Natural killer cell (primary cell): ENCODE data around the gene CACNA1F. TPM values are rescaled to one million over a fixed set of nuclear protein-coding genes. Genes with fewer than 3 reads are reported as not detected.

Experiments used
- ATAC-seq, 3 donors: fragments of 150-1000 bp in 2 of 3; fragments of 200-7000 bp in 1 of 3; cut with Tn5 transposase; 1 replicate in 1 of 3; 2 replicates in 2 of 3; pipeline ENCODE4 v1.10.0; 2021; ENCODE audit warnings: mild to moderate bottlenecking in 2 of 3, moderate library complexity in 2 of 3
- DNase-seq, 2 donors: peaks; one replicate each; pipeline versions ENCODE4 v3.0.0 to v3.0.0-alpha.2; 2013 to 2021; ENCODE audit warnings: mixed read lengths in 1 of 2
- H3K27ac ChIP-seq: one replicate; pipeline ENCODE4 v1.5.1; 2013; ENCODE audit warnings: mild to moderate bottlenecking, low read length
- H3K27me3 ChIP-seq: one replicate; pipeline ENCODE4 v1.6.1; 2013; ENCODE audit warnings: low read length; ENCODE audit not compliant: control insufficient read depth, insufficient read depth
- H3K36me3 ChIP-seq: one replicate; pipeline ENCODE4 v1.6.1; 2013; ENCODE audit warnings: low read length; ENCODE audit not compliant: control insufficient read depth, insufficient read depth
- H3K4me1 ChIP-seq: one replicate; pipeline ENCODE4 v1.6.1; 2013; ENCODE audit warnings: low read length; ENCODE audit not compliant: control insufficient read depth, insufficient read depth
- H3K4me3 ChIP-seq: one replicate; pipeline ENCODE4 v1.5.1; 2013; ENCODE audit warnings: low read length
- H3K9me3 ChIP-seq: one replicate; pipeline ENCODE4 v1.6.1; 2013; ENCODE audit warnings: low read length; ENCODE audit not compliant: control insufficient read depth, insufficient read depth
- H3K27ac Mint-ChIP-seq, 2 donors: one replicate each; pipeline ENCODE4 v1.8.0; 2022; ENCODE audit warnings: mild to moderate bottlenecking in 2 of 2, mixed read lengths in 2 of 2, moderate library complexity in 1 of 2
- H3K27me3 Mint-ChIP-seq, 2 donors: one replicate each; pipeline ENCODE4 v1.8.0; 2022; ENCODE audit warnings: low read depth in 2 of 2, mixed read lengths in 2 of 2
- H3K36me3 Mint-ChIP-seq: one replicate; pipeline ENCODE4 v1.8.0; 2022; ENCODE audit warnings: mixed read lengths
- H3K4me1 Mint-ChIP-seq, 2 donors: one replicate each; pipeline ENCODE4 v1.8.0; 2022; ENCODE audit warnings: mixed read lengths in 2 of 2
- H3K4me3 Mint-ChIP-seq: one replicate; pipeline ENCODE4 v1.8.0; 2022; ENCODE audit warnings: mild to moderate bottlenecking, moderate library complexity, mixed read lengths
- H3K9me3 Mint-ChIP-seq, 2 donors: one replicate each; pipeline ENCODE4 v1.8.0; 2022; ENCODE audit warnings: mixed read lengths in 2 of 2
- CTCF ChIP-seq: fragments of 200-600 bp; IDR thresholded peaks from one replicate; pipeline ENCODE4 v1.8.0; 2022; ENCODE audit warnings: antibody characterized with exemption
- WGBS: methylation state at CpG from one replicate; pipeline ENCODE4 v1.1.7; 2013; ENCODE audit warnings: missing lambda C conversion rate; ENCODE audit not compliant: insufficient coverage; 5-methylcytosine and 5-hydroxymethylcytosine counted together
- intact Hi-C: fragments of 100-400 bp; cut with micrococcal nuclease; formaldehyde crosslinking; loops from one replicate; pipeline ENCODE4 v1.14.2; 2022
- total RNA-seq, 4 donors: library from RNA; stranded (reverse); fragments of 120-200 nt in 1 of 4; gene quantifications; one replicate each; pipeline versions ENCODE4 v1.2.3 to v1.2.4, GENCODE V29; 2013 to 2022

Gene CACNA1F
- total RNA-seq, 3 donors from 2014 or later (not counting 1 experiment from before 2014, with no cell fraction given), result 0.48 to 1.1 (median 0.66) TPM

DNA sequence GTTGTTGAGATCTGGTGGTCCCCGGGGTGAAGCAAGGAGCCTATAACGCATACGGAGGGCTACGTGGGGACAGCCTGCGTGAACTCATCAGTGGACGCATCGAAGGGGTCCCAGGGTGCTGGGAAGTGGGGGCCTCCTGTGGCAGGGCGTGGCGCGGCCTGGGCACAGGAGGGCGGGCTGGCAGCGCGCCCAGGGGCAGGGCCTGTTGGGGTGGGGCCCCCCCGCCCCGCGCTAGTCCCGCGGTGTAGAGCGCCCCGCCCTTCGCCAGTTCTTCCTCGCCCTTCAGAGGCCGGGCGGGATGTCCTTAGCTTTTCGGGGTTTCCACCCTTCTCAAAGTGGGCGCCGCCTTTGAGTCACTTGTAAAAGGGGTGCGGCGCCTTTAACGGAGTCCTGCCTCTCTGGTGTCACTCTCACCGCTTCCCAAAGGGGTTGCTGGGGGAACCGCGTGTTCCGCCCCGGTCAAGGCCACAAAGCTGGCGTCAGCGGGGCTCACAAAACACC is 60.8 kb downstream of the CACNA1F start:
- Mint-ChIP-seq H3K4me1 (peaks cover 7 to 27% of the 10 kb centered on the region in 2 donors), H3K9me3 (no peaks in the 10 kb centered on the region), H3K27me3 (no peaks in the 10 kb centered on the region), H3K36me3 (no peaks in the 10 kb centered on the region), H3K27ac (peak overlapping the region; percentile 69 to 80), H3K4me3 (peak overlapping the region; percentile 82)
- H3K27ac ChIP-seq, result peak overlapping the region; percentile 70
- H3K9me3 ChIP-seq, result no peaks in the 10 kb centered on the region
- DNase-seq, result peak; percentile 46 to 76
- WGBS, result 0% methylated on average over 37 of the region's 37 CpGs
- ATAC-seq, result peak; percentile 63 to 80 (median 66)
- H3K4me1 ChIP-seq, result peaks cover 40% of the 10 kb centered on the region
- no peak for TF ChIP-seq CTCF
- peaks cover 8% of the 10 kb centered on the region for H3K36me3 ChIP-seq
- intact Hi-C loops, result no loop called here
- no peaks in the 10 kb centered on the region for H3K27me3 ChIP-seq
- peak overlapping the region; percentile 72 for H3K4me3 ChIP-seq

GRCh38 chrX:49171752-49172279 is 61.3 kb downstream of the CACNA1F start, which contains the start of gene PLP2:
Gene PLP2 (plus strand): TSS chrX:49171898. CDS start chrX:49172001, 103 bp downstream.
- Histone ChIP-seq H3K27me3 (no peaks in the 10 kb centered on the region), H3K4me1 (peaks cover 43% of the 10 kb centered on the region), H3K9me3 (no peaks in the 10 kb centered on the region), H3K36me3 (peaks cover 8% of the 10 kb centered on the region), H3K27ac (peak within 1 kb of the TSS; percentile 70), H3K4me3 (peak within 1 kb of the TSS; percentile 72)
- Mint-ChIP-seq H3K9me3 (no peaks in the 10 kb centered on the region), H3K27me3 (no peaks in the 10 kb centered on the region), H3K4me1 (peaks cover 11 to 30% of the 10 kb centered on the region in 2 donors), H3K36me3 (no peaks in the 10 kb centered on the region), H3K4me3 (peak within 1 kb of the TSS; percentile 82), H3K27ac (peak within 1 kb of the TSS; percentile 69 to 80)
- peak; percentile 50 to 73 for DNase-seq
- no peak for TF ChIP-seq CTCF
- 0% methylated on average over 46 of the region's 46 CpGs for WGBS
- intact Hi-C loops, result no loop called here
- ATAC-seq, result peak; percentile 36 to 46 (median 38)

DNA sequence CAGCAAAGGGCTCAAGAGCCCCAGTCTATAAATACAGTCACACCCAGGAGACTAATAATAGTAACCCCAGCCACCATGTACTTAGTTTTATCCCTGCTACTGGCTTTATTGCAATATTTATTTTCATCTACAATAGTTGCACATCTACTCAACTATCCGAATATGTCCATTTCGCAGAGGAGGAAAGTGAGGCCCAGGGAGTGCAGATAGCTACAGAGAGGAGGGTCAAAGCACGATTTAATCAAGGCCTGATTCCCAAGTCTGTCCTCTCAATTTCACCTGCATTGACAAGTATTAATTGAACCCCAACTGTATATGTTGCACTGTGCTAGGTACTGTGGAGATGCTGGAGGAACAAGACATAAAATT is 65.4 kb downstream of the CACNA1F start:
- no peak for TF ChIP-seq CTCF
- DNase-seq (no peak), ATAC-seq (no peak)
- Histone ChIP-seq H3K4me3 (peak overlapping the region; percentile 41), H3K27ac (peak overlapping the region; percentile 89), H3K4me1 (peaks cover 62% of the 10 kb centered on the region), H3K9me3 (no peaks in the 10 kb centered on the region), H3K36me3 (no peaks in the 10 kb centered on the region), H3K27me3 (no peaks in the 10 kb centered on the region)
- H3K36me3 Mint-ChIP-seq, result no peaks in the 10 kb centered on the region
- H3K9me3 Mint-ChIP-seq, result no peaks in the 10 kb centered on the region
- WGBS, result 20% methylated on average over 1 of the region's 3 CpGs
- peak overlapping the region; percentile 92 to 93 for H3K27ac Mint-ChIP-seq
- H3K4me3 Mint-ChIP-seq, result peak overlapping the region; percentile 90
- intact Hi-C loops, result loop anchor here (2.0 kb wide), 1 partner anchor 45 kb away; the partner anchor contains the start of gene GPKOW
- no peaks in the 10 kb centered on the region for H3K27me3 Mint-ChIP-seq
- H3K4me1 Mint-ChIP-seq, result peaks cover 22 to 47% of the 10 kb centered on the region in 2 donors
